ENCODE measurements around the gene SIRT4.

Gene SIRT4

GRCh38 chr12:120342175-120343038 is 40.3 kb downstream of the SIRT4 start:
- DNase-seq: no peak

DNA sequence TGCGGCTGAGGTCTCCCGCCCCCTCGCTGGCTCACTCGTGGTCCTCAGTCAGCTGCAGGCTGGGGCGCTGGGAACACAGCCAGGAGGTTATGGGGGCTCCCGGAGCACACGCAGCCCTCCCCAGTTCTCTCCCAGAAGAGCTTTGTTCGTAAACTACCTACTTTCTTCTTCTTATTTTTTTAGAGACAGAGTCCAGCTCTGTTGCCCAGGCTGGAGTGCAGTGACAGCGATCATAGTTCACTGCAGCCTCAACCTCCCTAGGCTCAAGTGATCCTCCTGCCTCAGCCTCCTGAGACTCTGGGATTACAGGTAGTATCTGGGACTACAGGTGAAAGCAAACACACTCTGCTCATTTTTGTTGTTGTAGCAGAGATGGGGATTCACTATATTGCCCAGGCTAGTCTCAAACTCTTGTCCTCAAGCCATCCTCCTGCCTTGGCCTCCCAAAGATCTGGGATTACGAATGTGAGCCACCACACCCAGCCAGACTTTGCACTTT is 41.0 kb downstream of the SIRT4 start:
- DNase-seq: no peak

GRCh38 chr12:120343692-120344091 is 41.6 kb downstream of the SIRT4 start:
- DNase-seq: no peak

- DNase-seq: no peak
These were observed 43.9 kb downstream of the SIRT4 start for GRCh38 chr12:120346031-120346430.

DNA sequence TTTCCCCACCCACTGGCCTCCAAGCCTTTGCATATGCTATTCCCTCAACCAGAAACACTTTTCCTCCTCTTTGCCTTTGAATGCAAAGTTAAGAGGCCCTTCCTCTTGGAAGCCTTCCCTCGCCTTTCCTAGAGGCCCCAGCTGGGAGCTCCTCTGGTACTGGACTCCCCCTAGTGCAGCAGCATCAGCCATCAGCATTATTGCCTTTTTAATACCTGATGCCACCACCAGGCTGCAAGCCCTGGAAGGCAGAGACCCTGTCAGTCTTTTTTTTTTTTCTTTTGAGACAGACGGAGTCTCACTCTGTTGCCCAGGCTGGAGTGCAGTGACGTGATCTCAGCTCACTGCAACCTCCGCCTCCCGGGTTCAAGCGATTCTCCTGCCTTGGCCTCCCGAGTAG is 44.6 kb downstream of the SIRT4 start:
- no peak for DNase-seq

- no peak for DNase-seq
These were observed 45.6 kb downstream of the SIRT4 start for GRCh38 chr12:120347766-120348165.

DNA sequence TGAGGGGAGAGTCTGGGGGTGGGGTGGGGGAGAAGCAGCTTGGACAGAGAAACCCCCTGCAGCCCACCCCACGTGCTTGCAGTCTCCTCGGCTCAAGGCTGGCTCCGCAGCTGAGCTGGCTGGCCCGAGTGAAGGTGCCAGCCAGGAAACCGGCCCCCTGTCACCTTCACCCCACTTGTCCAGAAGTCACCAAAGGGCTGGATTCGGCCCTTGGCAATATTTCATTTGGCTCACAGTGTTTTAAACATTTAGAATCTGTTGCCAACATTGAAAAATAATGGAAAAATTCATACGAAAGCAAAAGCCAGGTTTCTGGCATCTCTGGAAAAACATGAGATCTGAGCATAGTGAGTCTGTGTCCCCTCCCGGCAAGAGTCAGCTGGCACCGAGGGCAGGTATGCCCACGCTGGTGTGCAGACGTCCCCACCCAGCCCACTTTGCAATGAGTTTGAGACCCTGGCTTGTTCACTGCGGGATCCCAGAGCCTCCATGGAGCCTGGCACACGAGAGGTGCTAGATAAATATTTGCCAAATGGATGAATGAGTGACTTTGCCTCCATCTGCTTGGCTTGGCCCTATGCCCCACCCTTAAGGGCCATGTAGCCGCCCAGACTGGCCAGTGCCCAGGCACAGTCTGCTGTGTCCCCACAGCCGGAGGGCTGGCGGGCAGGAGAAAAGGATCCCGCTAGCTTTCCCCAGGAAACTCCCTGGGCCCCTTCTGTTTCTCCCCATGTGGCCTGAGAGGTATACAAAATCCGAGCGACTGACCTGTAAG is 48.6 kb downstream of the SIRT4 start:
- DNase-seq: peak; percentile 94

- no peak for DNase-seq
These were observed 50.0 kb downstream of the SIRT4 start for GRCh38 chr12:120352117-120352516.

DNA sequence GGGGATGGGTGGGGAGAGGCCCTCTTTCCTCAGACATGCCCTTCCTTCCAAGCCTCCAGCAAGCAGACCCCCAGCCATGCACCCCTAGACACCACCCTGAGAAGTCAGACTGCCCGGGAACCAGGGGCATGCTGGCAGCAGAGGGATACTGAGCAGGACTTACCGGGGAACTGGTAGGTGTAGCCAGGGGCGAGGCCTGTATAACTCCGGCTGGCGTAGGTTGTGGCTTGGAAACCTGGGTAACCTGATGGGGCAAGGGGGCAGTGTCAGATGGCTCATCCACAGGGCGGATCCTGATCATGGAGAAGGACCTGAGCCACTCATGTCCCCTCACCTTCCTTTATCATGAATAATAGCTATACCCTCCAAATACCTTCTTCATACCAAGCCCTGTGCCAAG is 51.0 kb downstream of the SIRT4 start:
- no peak for DNase-seq

DNA sequence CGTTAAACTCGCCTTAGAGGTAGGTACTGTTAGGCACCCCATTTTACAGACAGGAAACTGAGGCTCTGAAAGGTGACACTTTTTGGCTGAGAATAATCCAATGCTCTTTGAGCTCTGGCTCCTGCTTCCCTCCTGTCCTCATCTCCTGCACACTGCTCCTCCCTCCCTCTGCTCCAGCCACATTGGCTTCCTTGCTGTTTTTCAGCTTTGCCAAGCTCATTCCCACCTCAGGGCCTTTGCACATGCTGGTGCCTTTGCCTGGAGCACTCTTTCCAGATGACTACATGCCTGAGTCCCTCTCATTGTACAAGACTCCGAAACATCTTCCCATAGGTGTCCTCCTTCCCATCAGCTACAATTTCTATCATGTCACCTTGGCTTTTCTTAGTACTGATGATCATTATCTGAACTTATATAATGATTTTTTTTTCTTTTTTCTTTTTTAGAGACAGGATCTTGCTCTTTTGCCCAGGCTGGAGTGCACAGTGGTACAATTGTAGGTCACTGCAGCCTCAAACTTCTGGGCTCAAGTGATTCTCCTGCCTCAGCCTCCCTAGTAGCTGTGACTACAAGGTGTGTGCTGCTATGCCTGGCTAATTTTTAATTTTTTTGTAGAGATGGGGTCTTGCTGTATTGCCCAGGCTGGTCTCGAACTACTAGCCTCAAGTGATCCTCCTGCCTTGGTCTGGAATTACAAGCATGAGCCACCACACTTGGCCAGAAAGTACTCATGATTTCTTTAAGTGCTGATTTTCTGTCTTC is 51.6 kb downstream of the SIRT4 start:
- DNase-seq: no peak

- DNase-seq: peak; percentile 39
These were observed 54.5 kb downstream of the SIRT4 start for GRCh38 chr12:120356567-120357030.

DNA sequence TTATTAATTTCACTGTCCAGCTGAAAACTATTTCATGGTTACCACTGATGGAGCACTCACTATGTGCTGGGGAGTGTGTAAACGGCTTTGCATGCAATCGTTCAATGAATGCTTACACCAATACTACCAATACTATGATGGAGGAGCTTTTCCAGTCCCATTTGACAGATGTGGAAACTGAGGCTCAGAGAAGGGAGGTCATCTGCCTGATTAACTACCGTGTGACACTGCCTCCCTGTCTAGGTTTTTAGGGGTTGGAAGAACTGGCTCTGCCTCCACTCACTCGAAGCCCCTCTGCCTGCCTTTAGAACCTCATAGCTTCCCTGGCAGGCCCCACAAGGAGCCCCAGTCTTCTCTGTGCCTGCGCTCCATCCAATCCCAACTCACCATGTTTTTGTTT is 55.0 kb downstream of the SIRT4 start:
- DNase-seq: no peak

- DNase-seq: no peak
These were observed 56.4 kb downstream of the SIRT4 start for GRCh38 chr12:120358412-120359100.

GRCh38 chr12:120359128-120359527 is 57.0 kb downstream of the SIRT4 start:
- DNase-seq: no peak

- peak; percentile 89 for DNase-seq
These were observed 59.5 kb downstream of the SIRT4 start for GRCh38 chr12:120361506-120362208.
